ENCODE data around the gene CYP26C1. TPM values are rescaled to one million over a fixed set of nuclear protein-coding genes. Genes with fewer than 3 reads are reported as not detected.
"Not testable (repeated sequence)": the region's sequence is repeated elsewhere in the genome, so short reads cannot be mapped to it uniquely, and the experiment has no call there.

The CYP26C1 gene
- total RNA-seq, 1 donor from 2014 or later = not detected

DNA sequence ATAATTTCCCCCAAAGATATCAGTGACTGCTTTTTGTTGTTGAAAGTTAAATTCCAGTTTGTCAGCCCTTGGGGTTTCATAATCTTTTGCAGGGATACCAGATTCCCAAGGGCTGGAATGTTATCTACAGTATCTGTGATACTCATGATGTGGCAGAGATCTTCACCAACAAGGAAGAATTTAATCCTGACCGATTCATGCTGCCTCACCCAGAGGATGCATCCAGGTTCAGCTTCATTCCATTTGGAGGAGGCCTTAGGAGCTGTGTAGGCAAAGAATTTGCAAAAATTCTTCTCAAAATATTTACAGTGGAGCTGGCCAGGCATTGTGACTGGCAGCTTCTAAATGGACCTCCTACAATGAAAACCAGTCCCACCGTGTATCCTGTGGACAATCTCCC, 16.3 kb downstream of the CYP26C1 start:
- no peak for DNase-seq

DNA sequence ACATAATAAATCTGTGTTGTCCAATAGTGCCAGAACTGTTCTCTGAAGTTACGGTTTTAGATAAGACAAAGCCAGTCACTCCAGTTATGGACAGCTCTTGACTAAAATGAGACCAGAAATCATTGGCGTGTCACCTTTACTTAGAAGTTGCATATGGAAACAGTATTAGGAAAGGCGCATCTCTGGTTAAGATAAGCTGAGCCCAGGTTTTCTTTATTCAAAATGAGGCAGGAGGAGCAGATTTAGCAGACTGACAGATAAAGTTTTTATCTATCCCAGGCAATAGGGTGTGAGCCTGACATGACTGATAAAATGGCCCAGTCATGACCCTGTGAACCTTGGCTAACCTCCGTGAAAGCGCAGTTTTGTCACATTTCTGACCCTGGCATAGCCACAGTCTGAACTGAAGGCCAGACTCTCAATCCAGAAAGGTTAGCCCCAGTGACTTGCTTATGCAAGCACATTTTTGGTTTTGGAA, 17.3 kb downstream of the CYP26C1 start:
- no peak for DNase-seq

- DNase-seq = no peak
Observed at GRCh38 chr10:93079663-93080349, 19.2 kb downstream of the CYP26C1 start.

DNA sequence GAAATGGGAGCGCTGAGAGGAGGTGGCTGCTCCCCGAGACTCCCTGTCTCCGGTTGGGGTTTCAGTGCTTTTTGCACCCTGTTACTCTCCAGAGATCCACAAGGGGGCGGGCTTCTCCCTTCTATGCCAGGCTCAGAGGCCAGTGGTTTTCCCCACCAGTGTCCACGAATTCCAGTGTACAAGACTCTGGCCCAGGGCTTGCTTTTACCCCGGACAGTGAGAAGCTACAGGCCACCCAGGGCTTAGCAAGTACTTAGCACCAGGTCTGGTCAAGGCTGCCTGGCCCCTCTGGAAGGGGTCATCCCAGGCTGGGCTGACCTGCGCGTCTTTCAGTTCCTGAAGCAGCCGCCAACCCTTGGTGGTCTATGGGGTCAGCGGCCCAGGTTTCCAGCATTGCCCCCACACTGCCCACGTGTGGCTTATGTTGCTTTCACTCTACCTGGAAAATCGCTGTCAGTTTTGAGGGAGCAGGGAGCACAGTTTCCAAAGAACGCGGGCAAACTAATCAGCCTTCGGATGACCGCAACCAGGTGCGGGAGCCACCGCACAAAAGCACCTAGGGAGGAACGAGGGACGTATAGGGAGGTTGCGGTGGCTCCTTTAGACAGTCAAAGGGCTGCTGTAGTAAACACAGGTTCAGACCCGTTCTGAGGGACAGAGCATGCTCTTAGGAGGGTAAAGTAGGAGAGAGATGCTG, 19.9 kb downstream of the CYP26C1 start:
- DNase-seq = peak; percentile 71

GRCh38 chr10:93081318-93081717, 20.7 kb downstream of the CYP26C1 start:
- no peak for DNase-seq

DNA sequence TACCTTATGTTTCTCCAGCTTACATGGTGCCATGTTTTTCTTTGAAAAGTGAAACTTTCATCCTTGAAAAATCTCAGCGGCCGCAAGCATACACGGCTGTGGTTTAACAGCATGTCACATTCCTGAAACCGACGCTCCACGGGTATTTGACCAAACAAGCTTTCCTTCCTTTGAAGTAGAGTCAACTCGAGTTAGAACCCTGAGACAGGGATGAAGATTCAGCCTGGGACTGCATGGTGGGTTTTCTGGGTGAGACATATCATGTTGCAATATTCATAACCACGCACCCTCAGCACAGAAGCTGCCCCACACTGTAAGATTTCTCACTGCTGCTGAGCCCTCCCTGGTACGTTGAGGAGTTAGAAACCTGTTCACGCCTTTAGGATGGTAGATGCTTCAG, 21.2 kb downstream of the CYP26C1 start:
- no peak for DNase-seq

DNA sequence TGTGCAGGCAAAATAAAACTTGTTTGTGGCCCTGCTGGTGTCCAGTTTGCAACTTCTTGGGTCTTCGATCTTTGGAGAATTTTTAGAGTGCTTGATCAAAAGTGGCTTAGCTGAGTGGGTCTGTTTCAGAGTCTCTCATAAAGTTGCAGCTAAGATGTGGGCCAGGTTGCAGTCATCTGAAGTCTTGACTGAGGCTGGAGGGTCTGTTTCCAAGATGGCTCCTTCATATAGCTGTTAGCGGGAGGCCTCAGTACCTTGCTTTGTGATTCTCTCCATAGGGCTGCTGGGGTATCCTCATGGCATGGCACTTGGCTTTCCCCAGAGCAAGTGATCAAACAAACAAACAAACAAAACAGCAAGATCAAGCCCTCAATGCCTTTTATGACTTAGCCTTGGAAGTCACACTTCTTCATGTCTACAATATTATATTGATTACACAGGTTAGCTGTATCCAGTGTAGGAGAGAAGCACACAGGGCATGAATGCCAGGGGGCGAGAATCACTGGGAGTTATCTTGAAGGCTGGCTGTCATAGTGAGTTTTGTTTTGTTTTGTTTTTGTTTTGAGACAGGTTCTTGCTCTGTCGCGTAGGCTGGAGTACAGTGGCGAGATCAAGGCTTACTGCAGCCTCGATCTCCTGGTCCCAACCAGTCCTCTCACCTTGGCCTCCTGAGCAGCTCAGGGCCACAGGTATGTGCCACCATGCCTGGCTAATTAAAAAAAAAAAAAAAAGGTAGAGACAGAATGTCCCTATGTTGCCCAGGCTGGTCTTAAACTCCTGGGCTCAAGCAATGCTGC, 23.3 kb downstream of the CYP26C1 start:
- DNase-seq = no peak

- DNase-seq = no peak
Observed at GRCh38 chr10:93085272-93085859, 24.8 kb downstream of the CYP26C1 start.

DNA sequence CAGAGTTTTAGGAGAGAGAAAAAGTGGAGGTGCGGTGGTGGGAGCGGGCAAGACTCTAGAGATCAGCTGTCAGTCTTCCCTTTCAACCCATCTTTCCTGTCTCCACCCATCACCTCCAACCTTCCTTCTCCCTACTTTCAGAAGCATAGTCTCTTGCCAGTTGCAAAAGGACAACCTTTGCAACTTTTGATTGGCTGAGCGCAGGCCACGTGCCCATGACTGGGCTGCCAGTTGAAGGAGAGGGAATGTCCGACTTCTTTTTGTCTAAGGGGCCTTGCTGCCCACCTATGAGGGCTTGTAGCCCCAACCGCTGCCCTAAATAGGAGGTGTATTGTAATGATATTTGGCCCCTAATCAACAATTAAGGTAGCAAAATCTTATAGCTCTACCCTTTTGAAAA, 25.7 kb downstream of the CYP26C1 start:
- no peak for DNase-seq

- DNase-seq = no peak
Observed at GRCh38 chr10:93087846-93088245, 27.2 kb downstream of the CYP26C1 start.

DNA sequence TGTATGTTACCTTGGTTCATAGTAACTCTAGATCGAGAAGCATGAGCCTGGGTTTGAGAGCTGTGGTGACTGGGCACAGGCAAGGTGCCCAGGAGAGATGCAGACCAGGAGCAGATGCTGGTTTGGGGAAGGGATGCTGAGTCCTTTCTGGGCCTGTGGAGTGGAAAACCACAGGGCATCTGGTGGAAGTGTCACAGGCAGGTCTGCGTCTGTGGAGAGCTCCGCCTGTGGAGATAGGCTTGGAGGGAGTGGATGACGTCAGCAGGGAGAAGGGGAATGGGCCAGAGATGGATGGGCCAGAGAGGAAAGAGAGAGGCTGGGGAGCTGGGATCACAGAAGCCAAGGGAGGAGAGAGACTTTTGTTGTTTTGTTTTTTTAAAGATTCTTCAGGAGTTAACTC, 27.9 kb downstream of the CYP26C1 start:
- no peak for DNase-seq

GRCh38 chr10:93090619-93091018, 30.0 kb downstream of the CYP26C1 start:
- no peak for DNase-seq

DNA sequence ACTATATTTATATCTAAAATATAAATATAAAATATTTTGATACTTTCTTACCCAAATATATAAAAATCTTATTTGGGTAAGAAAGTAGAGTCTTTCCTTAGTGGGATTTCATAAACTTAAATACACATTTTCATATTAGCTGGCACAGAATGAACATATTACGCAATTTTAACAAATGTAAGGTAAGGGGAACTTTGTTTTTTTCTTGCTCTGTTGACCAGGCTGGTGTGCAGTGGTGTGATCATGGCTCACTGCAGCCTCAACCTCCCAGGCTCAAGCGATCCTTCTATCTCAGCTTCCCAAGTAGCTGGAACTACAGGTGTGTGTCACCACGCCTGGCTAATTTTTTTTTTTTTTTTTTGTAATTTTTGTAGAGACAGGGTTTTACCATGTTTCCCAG, 31.4 kb downstream of the CYP26C1 start:
- no peak for DNase-seq

DNA sequence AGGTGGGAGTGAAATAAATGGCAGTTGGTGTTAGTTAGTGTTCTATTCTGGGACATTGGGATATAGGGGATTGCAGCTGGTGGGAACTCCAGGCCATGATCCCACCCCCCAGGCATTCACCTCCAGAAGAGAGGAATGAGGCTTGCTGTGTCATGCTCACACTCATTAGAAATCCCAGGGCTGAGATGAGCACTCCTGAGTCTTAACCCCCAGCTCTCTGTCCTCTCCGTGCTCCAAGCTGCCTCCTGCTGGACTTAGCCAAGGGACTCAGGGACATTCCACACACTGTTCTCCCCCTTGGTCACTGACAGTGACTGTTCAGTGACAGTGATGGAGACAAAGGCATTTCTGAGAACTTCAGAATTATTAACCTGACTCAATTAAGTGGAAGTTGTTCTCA, 34.6 kb downstream of the CYP26C1 start:
- DNase-seq = no peak

DNA sequence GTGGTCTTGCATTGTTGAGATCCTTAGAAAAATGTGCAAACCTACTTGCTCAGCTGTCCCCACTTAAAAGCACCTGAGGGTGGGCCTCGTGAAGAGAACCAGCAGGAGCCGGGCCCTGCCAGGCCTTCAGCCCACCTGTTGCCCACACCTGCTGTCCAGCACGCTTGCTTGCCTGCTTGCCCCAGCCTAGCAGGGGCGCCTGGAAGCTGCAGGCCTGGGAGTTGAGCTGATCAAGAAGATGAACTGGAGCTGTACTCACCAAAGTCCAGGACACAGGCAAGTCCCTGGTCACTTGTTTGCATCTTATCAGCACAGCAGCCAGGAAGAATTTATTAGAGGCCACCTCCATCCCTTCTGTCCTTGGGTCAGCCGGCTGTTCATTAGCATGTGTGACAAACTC, 36.3 kb downstream of the CYP26C1 start:
- no peak for DNase-seq

- no peak for DNase-seq
Observed at GRCh38 chr10:93097386-93097785, 36.8 kb downstream of the CYP26C1 start.

DNA sequence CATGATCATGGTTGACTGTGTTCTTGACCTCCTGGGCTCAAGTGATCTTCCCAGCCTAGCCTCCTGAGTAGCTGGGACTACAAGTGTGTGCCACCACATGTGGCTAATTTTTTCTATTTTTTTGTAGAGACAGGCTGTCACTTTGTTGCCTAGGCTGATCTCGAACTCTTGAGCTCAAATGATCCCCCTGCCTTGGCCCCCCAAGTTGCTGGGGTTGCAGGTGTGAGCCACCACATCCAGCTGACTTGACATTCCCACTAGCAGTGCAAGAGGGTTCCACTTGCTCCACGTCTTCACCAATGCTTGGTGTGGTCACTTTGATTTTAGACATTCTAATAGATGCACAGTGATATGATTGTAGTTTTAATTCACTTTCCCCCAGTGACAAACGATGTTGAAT, 38.2 kb downstream of the CYP26C1 start:
- DNase-seq = no peak

DNA sequence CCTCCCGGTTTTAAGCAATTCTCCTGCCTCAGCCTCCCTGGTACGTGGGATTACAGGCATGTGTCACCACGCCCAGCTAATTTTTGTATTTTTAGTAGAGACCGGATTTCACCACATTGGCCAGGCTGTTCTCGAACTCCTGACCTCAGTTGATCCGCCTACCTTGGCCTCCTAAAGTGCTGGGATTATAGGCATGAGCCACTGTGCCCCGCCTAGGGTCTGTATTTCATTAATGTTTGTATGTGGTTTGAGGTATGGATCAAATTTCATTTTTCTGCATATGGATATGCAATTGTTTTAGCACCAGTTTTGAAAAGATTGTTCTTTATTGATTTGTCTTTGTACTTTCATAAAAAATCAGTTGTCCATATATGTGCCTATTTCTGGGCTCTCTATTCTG, 39.1 kb downstream of the CYP26C1 start:
- no peak for DNase-seq

DNA sequence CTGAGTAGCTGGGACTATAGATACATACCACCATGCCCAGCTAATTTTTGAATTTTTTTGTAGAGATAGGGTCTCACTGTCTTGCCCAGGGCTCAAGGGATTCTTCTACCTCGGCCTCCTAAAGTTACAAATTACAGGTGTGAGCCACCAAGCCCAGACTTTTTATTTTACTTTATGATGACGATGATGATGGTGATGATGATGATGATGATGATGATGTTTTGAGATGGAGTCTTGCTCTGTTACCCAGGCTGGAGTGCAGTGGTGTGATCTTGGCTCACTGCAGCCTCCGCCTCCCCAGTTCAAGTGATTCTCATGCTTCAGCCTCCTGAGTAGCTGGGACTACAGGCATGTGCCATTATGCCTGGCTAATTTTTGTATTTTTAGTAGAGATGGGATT, 40.5 kb downstream of the CYP26C1 start:
- DNase-seq = not testable (repeated sequence)

GRCh38 chr10:93103953-93104352, 43.4 kb downstream of the CYP26C1 start:
- no peak for DNase-seq

DNA sequence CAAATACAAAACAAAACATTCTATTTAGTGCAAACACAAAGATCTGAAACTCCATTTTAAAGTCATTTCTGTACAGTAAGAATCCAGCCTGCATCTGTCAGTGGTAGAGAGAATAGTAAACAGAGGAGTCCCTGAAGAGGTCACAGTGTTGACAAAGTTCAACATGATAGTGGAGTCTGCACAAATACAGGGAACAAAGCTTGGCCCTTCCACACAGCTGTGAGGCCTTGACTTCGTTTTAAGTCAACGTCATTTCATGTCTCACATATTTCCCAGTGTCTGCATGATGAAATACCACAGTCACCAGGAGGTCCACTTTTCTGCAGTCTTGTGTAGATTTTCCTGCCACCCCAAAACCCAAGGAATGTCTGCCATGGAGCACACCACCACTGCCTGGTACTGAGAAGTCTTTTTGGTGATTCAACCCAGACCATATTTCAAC, 46.1 kb downstream of the CYP26C1 start:
- no peak for DNase-seq

- no peak for DNase-seq
Observed at GRCh38 chr10:93110472-93111146, 50.0 kb downstream of the CYP26C1 start.

All from tongue (tissue), 2 donors.